Measurements from ENCODE around the gene XNDC1N. TPM values are rescaled to one million over a fixed set of nuclear protein-coding genes. Genes with fewer than 3 reads are reported as not detected.

Gene XNDC1N
- total RNA-seq, 1 donor from 2014 or later = 7.6 TPM

DNA sequence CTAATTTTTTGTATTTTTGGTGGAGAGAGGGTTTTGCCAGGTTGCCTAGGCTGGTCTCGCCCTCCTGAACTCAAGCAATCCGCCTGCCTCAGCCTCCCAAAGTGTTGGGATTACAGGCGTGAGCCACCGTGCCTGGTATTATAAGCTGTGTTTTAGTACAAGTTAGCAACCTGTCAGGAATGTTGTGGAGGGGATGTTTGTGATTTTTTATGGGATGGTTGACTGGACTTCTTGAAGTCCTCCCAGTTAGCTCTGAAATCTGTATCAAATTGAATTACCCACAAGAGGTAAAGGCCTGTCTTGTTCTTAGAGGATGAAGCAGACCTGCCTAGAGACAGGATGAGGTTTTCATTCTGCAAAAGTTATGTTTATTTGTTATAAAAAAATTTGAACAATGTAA, 36.2 kb upstream of the XNDC1N start:
- H3K27me3 Mint-ChIP-seq (ENCODE audit: low read depth, unreplicated experiment) = no peaks in the 10 kb centered on the region
- no peak overlapping the region for H3K4me3 Mint-ChIP-seq (ENCODE audit: unreplicated experiment)
- Histone ChIP-seq H3K27ac (ENCODE audit: low read depth, low read length) (no peak overlapping the region), H2AFZ (ENCODE audit: low read depth, low read length) (no peak overlapping the region), H3K36me3 (ENCODE audit: insufficient read depth, low read length) (peaks cover 35% of the 10 kb centered on the region), H3K27me3 (ENCODE audit: insufficient read depth, low read length) (no peaks in the 10 kb centered on the region), H4K20me1 (ENCODE audit: insufficient read depth, low read length) (peaks cover 34% of the 10 kb centered on the region), H3K4me3 (ENCODE audit: insufficient read depth, low read depth, low read length) (no peak overlapping the region), H3K79me2 (ENCODE audit: insufficient read depth, low read length) (peaks cover 55% of the 10 kb centered on the region), H3K9ac (ENCODE audit: low read length) (no peak overlapping the region), H3K4me1 (ENCODE audit: insufficient read depth, low read length) (peaks cover 11% of the 10 kb centered on the region), H3K4me2 (ENCODE audit: low read length) (peak overlapping the region; percentile 3), H3K9me3 (ENCODE audit: insufficient read depth, low read depth, low read length) (no peaks in the 10 kb centered on the region)
- TF ChIP-seq EZH2 (IDR thresholded peaks at IDR 0.05; ENCODE audit: insufficient read depth, low read length) = no peak
- TF ChIP-seq, protein P1, sequence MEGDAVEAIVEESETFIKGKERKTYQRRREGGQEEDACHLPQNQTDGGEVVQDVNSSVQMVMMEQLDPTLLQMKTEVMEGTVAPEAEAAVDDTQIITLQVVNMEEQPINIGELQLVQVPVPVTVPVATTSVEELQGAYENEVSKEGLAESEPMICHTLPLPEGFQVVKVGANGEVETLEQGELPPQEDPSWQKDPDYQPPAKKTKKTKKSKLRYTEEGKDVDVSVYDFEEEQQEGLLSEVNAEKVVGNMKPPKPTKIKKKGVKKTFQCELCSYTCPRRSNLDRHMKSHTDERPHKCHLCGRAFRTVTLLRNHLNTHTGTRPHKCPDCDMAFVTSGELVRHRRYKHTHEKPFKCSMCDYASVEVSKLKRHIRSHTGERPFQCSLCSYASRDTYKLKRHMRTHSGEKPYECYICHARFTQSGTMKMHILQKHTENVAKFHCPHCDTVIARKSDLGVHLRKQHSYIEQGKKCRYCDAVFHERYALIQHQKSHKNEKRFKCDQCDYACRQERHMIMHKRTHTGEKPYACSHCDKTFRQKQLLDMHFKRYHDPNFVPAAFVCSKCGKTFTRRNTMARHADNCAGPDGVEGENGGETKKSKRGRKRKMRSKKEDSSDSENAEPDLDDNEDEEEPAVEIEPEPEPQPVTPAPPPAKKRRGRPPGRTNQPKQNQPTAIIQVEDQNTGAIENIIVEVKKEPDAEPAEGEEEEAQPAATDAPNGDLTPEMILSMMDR (IDR thresholded peaks at IDR 0.05; ENCODE audit: insufficient read depth, low read depth, low read length) = no peak
- H3K9me3 Mint-ChIP-seq (ENCODE audit: unreplicated experiment) = no peaks in the 10 kb centered on the region
- no peak overlapping the region for H3K27ac Mint-ChIP-seq (ENCODE audit: unreplicated experiment)
- DNase-seq (ENCODE audit: low read depth) (no peak), FAIRE-seq (no peak)
- peaks cover 23% of the 10 kb centered on the region for H3K4me1 Mint-ChIP-seq (ENCODE audit: low read depth, unreplicated experiment)
- H3K36me3 Mint-ChIP-seq (ENCODE audit: low read depth, unreplicated experiment) = peaks cover 12% of the 10 kb centered on the region

DNA sequence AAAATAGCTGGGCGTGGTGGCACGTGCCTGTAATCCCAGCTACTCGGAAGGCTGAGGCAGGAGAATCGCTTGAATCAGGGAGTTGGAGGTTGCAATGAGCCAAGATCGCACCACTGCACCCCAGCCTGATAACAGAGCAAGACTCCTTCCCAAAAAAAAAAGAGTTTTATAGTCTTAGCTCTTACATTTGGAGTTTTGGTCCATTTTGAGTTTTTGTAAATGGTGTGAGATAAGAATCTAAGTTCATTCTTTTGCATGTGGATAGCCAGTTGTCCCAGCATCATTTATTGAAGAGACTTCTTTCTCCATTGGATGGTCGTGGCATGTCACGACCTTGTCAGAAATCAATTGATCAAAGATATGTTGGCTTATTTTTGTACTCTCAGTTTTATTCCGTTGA, 35.1 kb upstream of the XNDC1N start:
- peak overlapping the region; percentile 64 for H3K27ac Mint-ChIP-seq (ENCODE audit: unreplicated experiment)
- no peaks in the 10 kb centered on the region for H3K27me3 Mint-ChIP-seq (ENCODE audit: low read depth, unreplicated experiment)
- FAIRE-seq = no peak
- H3K9ac ChIP-seq (ENCODE audit: low read length) = no peak overlapping the region
- DNase-seq (ENCODE audit: low read depth) = no peak
- no peak overlapping the region for H3K4me3 ChIP-seq (ENCODE audit: insufficient read depth, low read depth, low read length)
- no peak for TF ChIP-seq EZH2 (IDR thresholded peaks at IDR 0.05; ENCODE audit: insufficient read depth, low read length)
- TF ChIP-seq, protein P1 (IDR thresholded peaks at IDR 0.05; ENCODE audit: insufficient read depth, low read depth, low read length) = no peak
- H3K9me3 ChIP-seq (ENCODE audit: insufficient read depth, low read depth, low read length) = no peaks in the 10 kb centered on the region
- peaks cover 23% of the 10 kb centered on the region for H3K4me1 Mint-ChIP-seq (ENCODE audit: low read depth, unreplicated experiment)
- H3K9me3 Mint-ChIP-seq (ENCODE audit: unreplicated experiment) = no peaks in the 10 kb centered on the region
- H3K4me2 ChIP-seq (ENCODE audit: low read length) = no peak overlapping the region
- H3K27me3 ChIP-seq (ENCODE audit: insufficient read depth, low read length) = no peaks in the 10 kb centered on the region
- peaks cover 41% of the 10 kb centered on the region for H4K20me1 ChIP-seq (ENCODE audit: insufficient read depth, low read length)
- peaks cover 60% of the 10 kb centered on the region for H3K79me2 ChIP-seq (ENCODE audit: insufficient read depth, low read length)
- peaks cover 28% of the 10 kb centered on the region for H3K36me3 ChIP-seq (ENCODE audit: insufficient read depth, low read length)
- peaks cover 11% of the 10 kb centered on the region for H3K4me1 ChIP-seq (ENCODE audit: insufficient read depth, low read length)
- H3K27ac ChIP-seq (ENCODE audit: low read depth, low read length) = peak overlapping the region; percentile 65
- peaks cover 15% of the 10 kb centered on the region for H3K36me3 Mint-ChIP-seq (ENCODE audit: low read depth, unreplicated experiment)
- H2AFZ ChIP-seq (ENCODE audit: low read depth, low read length) = no peak overlapping the region
- H3K4me3 Mint-ChIP-seq (ENCODE audit: unreplicated experiment) = no peak overlapping the region

DNA sequence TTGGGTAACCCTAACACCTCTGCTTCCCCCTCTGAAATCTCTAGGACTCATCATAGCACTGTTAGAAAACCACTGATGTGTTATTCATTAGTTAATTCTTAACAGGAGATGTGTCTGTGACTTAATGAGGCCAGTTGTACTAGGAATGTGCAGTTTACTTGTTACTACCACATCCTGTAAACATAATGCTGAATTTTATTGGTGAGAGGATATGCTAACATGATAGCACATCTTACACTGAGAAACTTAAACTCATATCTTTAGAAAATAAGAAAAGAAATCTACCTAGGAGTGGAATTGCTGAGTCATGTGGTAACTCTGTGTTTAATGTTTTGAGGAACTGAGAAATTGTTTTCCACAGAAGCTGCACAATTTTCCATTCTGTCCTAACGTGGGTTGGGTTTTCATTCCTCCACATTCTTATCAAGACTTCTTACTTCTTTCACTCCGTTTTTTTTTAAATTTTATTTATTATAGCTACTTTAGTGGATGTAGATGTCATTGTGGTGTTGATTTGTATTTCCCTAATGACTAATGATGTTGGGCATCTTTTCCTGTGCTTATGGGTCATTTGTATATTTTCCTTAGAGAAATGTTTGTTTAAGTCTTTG, 34.1 kb upstream of the XNDC1N start:
- Histone ChIP-seq H3K4me3 (ENCODE audit: insufficient read depth, low read depth, low read length) (no peak overlapping the region), H3K9me3 (ENCODE audit: insufficient read depth, low read depth, low read length) (no peaks in the 10 kb centered on the region), H3K4me1 (ENCODE audit: insufficient read depth, low read length) (peaks cover 11% of the 10 kb centered on the region), H3K36me3 (ENCODE audit: insufficient read depth, low read length) (peaks cover 25% of the 10 kb centered on the region), H3K9ac (ENCODE audit: low read length) (peak overlapping the region; percentile 2), H3K27ac (ENCODE audit: low read depth, low read length) (peak overlapping the region; percentile 65), H3K4me2 (ENCODE audit: low read length) (peak overlapping the region; percentile 34), H2AFZ (ENCODE audit: low read depth, low read length) (no peak overlapping the region), H4K20me1 (ENCODE audit: insufficient read depth, low read length) (peaks cover 42% of the 10 kb centered on the region), H3K27me3 (ENCODE audit: insufficient read depth, low read length) (no peaks in the 10 kb centered on the region), H3K79me2 (ENCODE audit: insufficient read depth, low read length) (peaks cover 62% of the 10 kb centered on the region)
- Mint-ChIP-seq H3K9me3 (ENCODE audit: unreplicated experiment) (no peaks in the 10 kb centered on the region), H3K36me3 (ENCODE audit: low read depth, unreplicated experiment) (peaks cover 17% of the 10 kb centered on the region), H3K27me3 (ENCODE audit: low read depth, unreplicated experiment) (no peaks in the 10 kb centered on the region), H3K4me3 (ENCODE audit: unreplicated experiment) (no peak overlapping the region), H3K27ac (ENCODE audit: unreplicated experiment) (peak overlapping the region; percentile 64), H3K4me1 (ENCODE audit: low read depth, unreplicated experiment) (peaks cover 23% of the 10 kb centered on the region)
- no peak for FAIRE-seq
- DNase-seq (ENCODE audit: low read depth) = peak; percentile 72
- TF ChIP-seq, protein P1 (IDR thresholded peaks at IDR 0.05; ENCODE audit: insufficient read depth, low read depth, low read length) = no peak
- TF ChIP-seq EZH2 (IDR thresholded peaks at IDR 0.05; ENCODE audit: insufficient read depth, low read length) = no peak
